ES-I3 (cell line): ENCODE results near the gene TMEM9.

Experiments used
- H3K36me3 ChIP-seq: 2 replicates; pipeline ENCODE4 v1.6.1; 2013; ENCODE audit warnings: mild to moderate bottlenecking, low read length, control low read depth, moderate library complexity; ENCODE audit not compliant: insufficient read depth
- H3K4me1 ChIP-seq: 2 replicates; pipeline ENCODE4 v1.6.1; 2013; ENCODE audit warnings: mild to moderate bottlenecking, control low read depth, low read length; ENCODE audit not compliant: insufficient read depth
- H3K9ac ChIP-seq: 2 replicates; pipeline ENCODE4 v1.6.1; 2013; ENCODE audit warnings: low read depth, mild to moderate bottlenecking, low read length, moderate library complexity
- H3K9me3 ChIP-seq: 2 replicates; pipeline ENCODE4 v1.6.1; 2013; ENCODE audit warnings: mild to moderate bottlenecking, low read length, moderate library complexity; ENCODE audit not compliant: control insufficient read depth, insufficient read depth

The TMEM9 gene

GRCh38 chr1:201154389-201155165 lies at the start of gene TMEM9:
TMEM9 (minus strand) TSS chr1:201154474; CDS start chr1:201153923, 551 bp downstream.
- H3K36me3 ChIP-seq = peaks cover 23% of the 10 kb centered on the region
- H3K9ac ChIP-seq = peak within 1 kb of the TSS; percentile 93
- no peaks in the 10 kb centered on the region for H3K9me3 ChIP-seq
- H3K4me1 ChIP-seq = peaks cover 8% of the 10 kb centered on the region

GRCh38 chr1:201198598-201198997 lies 44.3 kb upstream of the TMEM9 start:
- H3K4me1 ChIP-seq = no peaks in the 10 kb centered on the region

GRCh38 chr1:201194046-201194445 lies 39.8 kb upstream of the TMEM9 start:
- H3K36me3 ChIP-seq = no peaks in the 10 kb centered on the region
- H3K9me3 ChIP-seq = no peaks in the 10 kb centered on the region
- no peaks in the 10 kb centered on the region for H3K4me1 ChIP-seq
- H3K9ac ChIP-seq = no peak overlapping the region

More at GRCh38 chr1:201198598-201198997, 44.3 kb upstream of the TMEM9 start:
- H3K9ac ChIP-seq = no peak overlapping the region
- no peaks in the 10 kb centered on the region for H3K9me3 ChIP-seq
- no peaks in the 10 kb centered on the region for H3K36me3 ChIP-seq

DNA sequence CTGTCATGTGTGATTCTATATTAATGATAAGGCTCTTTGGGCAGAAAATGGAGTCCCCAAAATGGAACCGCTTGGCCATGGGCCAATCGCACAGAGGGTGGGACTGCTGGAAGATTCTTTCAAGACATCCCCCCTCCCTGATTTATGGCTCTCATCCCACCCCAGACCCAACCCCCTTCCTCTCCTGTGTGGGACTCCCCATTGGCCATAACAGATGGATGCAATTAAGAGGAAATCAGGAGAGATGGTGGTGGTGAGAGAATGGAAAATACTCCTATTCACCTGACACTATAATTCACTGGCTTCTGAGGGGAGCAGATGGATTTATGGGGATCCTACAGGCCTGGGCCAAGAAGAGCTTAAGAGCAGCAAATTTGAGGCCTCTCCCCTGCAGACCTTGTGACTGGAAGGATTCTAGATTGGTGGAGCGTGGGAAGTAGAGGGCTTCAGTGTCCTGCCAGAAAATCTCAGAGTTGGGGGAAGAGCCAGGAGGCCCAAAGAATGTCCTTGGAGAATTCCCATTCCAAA lies 38.1 kb upstream of the TMEM9 start:
- Histone ChIP-seq H3K9ac (no peak overlapping the region), H3K4me1 (no peaks in the 10 kb centered on the region), H3K36me3 (no peaks in the 10 kb centered on the region), H3K9me3 (no peaks in the 10 kb centered on the region)

DNA sequence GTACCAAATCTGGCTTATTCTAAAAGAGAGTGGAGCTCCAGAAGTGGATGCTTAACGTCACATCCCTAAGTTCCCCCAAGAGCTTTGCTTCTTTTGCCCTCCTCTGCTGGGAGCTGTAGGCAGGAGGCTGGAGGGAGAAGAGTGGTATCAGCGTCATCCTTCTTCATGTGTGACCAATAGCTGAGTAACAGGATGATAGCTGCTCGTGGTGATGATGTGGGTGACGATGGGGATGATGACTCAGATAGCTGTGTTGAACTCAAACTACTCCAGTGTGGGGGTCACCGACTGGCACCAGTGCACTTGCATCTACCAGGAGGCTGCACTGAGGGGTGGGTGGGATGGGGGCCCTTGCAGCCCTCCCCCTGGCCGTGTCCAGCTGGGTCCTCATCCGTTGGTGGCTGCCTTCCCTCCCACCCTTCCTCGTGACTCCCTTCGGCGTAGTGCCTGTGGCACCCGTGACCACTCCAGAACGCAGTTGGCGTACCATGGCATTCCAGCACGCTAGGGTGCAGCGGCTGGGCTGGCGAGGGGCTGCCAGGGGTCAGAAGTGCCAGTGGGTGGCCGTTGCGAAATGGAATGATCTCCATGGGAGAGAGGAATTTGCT lies 37.5 kb upstream of the TMEM9 start:
- H3K9me3 ChIP-seq = no peaks in the 10 kb centered on the region
- no peaks in the 10 kb centered on the region for H3K4me1 ChIP-seq
- H3K36me3 ChIP-seq = no peaks in the 10 kb centered on the region
- H3K9ac ChIP-seq = no peak overlapping the region

GRCh38 chr1:201190624-201191051 lies 36.4 kb upstream of the TMEM9 start, which contains the start of gene IGFN1:
IGFN1 (plus strand) TSS chr1:201190824; CDS start chr1:201193294, 2,470 bp downstream.
- Histone ChIP-seq H3K4me1 (no peaks in the 10 kb centered on the region), H3K9ac (no peak within 1 kb of the TSS), H3K36me3 (no peaks in the 10 kb centered on the region), H3K9me3 (no peaks in the 10 kb centered on the region)

DNA sequence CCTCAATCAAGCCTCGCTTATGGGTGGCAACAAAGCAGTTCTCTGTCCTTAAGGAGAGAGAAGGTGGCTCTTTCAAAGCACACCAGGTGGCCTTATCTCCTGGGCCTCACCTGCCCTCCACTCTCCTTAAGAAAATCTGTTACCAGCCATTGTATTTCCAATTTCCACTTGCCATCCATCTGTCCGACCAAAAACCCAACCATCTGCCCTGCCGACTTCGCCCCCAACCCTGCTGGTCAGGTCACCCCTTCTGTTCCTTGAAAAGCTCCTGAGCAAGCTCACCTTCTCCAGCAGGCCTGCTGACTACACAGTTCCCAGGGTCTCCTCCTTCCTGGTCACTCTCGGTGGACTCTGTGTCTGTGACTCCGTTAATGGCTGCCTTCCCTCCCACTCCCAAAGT lies 35.7 kb upstream of the TMEM9 start:
- H3K9me3 ChIP-seq = no peaks in the 10 kb centered on the region
- no peaks in the 10 kb centered on the region for H3K36me3 ChIP-seq
- H3K4me1 ChIP-seq = no peaks in the 10 kb centered on the region
- H3K9ac ChIP-seq = no peak overlapping the region

GRCh38 chr1:201189085-201189484 lies 34.8 kb upstream of the TMEM9 start:
- H3K9me3 ChIP-seq = no peaks in the 10 kb centered on the region
- H3K9ac ChIP-seq = no peak overlapping the region
- 0 out of 2 replicates have a peak, but pooled peaks cover 5% of the 10 kb centered on the region for H3K4me1 ChIP-seq
- no peaks in the 10 kb centered on the region for H3K36me3 ChIP-seq

DNA sequence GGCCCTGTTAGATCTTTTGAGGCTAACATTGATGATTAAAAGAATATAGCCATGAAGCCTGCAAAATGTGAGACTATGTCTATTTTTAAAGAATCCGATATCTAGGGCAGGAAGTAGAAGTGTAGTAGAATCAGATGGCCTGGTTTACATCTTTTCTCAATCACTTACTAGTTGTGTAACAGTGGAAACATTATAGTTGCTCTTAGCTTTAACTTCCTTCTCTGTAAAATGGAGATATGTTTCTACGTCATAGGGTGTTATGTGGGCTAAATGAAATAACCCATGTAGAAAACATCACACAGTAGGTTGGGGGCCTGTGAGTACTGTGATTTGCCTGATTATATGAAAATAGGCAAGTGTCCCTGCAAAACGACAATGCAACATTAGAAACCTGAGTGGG lies 31.9 kb upstream of the TMEM9 start:
- H3K9me3 ChIP-seq = no peaks in the 10 kb centered on the region
- 0 out of 2 replicates have a peak, but pooled peaks cover 5% of the 10 kb centered on the region for H3K4me1 ChIP-seq
- H3K9ac ChIP-seq = no peak overlapping the region
- H3K36me3 ChIP-seq = no peaks in the 10 kb centered on the region

- H3K36me3 ChIP-seq = no peaks in the 10 kb centered on the region
- no peaks in the 10 kb centered on the region for H3K9me3 ChIP-seq
- 0 out of 2 replicates have a peak, but pooled peaks cover 5% of the 10 kb centered on the region for H3K4me1 ChIP-seq
- no peak overlapping the region for H3K9ac ChIP-seq
These were observed 31.4 kb upstream of the TMEM9 start for GRCh38 chr1:201185527-201186128.

DNA sequence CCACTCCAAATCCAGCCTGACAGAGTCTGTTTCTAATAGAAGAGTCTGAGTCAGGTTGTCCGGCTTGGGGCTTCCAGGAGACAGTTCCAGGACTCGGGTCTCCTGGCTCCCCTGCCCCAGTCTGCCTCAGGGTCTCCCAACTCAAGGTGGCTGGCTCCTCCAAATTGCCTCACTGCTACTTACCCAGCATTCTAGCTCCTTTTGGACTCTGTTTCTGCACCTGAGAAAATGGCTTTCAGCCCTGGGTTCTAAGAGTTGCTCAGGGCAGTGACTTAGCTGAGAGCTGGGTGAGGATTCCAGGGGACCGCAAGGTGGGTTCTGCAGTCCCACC lies 30.8 kb upstream of the TMEM9 start:
- Histone ChIP-seq H3K9me3 (no peaks in the 10 kb centered on the region), H3K9ac (no peak overlapping the region), H3K36me3 (no peaks in the 10 kb centered on the region), H3K4me1 (0 out of 2 replicates have a peak, but pooled peaks cover 5% of the 10 kb centered on the region)

DNA sequence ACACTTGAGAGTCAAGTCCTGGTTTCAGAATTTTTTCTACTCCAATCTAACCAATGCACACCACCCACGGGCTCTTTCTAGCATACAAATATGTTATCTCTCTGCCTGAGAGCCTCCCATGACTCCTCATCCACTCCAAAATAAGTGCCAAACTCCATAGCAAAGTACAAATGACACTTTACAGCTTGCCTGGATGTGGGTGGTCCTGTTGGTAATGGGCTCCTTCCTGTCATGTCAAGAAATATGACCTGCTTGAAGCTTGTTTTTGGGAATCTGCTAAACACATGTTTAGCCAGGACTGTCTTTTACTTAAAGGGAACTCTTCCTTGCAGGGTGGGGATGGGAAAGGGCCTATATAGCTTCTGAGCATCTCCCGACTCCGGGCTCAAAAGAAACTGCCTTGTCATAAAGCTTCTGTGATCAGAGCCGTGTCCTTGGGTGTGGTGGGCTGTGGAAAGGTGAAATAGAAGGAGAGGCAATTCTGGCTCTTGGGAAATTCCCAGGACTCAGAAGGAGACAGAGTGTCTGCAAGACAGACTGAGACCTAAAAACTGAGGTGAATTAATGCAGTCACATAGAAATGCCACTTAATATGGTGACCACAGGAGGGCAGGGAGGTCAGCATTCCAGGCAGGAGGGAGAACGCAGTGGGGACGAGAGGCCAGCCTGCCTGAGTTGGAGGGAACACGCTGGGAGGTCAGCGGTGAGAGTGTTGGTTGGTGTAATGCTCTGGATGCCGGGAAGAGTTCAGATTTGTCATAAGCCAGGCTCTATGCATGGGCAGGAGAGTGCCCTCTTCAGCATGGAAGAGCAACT lies 30.2 kb upstream of the TMEM9 start:
- H3K36me3 ChIP-seq = no peaks in the 10 kb centered on the region
- no peak overlapping the region for H3K9ac ChIP-seq
- no peaks in the 10 kb centered on the region for H3K9me3 ChIP-seq
- 0 out of 2 replicates have a peak, but pooled peaks cover 5% of the 10 kb centered on the region for H3K4me1 ChIP-seq

DNA sequence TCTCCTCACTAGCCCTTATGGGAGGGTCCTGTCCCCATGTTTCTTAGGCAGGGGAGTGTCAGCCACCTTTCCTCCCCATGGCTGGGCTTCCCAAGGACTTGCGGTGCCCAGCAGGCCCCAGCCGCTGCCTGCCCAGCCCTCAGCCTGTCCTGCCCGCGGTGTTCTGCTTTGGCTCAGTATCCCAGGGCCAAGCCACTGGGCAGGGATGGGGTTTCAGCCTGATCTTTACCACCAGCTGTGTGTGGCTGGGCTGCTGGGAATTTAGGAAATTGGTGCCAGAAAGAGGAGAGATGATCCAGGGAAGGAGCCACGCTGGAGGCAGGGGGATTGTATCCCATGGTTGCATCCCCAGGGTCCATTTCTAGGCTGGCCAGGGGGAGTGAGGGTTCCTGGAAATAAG lies 29.5 kb upstream of the TMEM9 start:
- Histone ChIP-seq H3K36me3 (no peaks in the 10 kb centered on the region), H3K9me3 (no peaks in the 10 kb centered on the region), H3K9ac (no peak overlapping the region), H3K4me1 (0 out of 2 replicates have a peak, but pooled peaks cover 5% of the 10 kb centered on the region)

DNA sequence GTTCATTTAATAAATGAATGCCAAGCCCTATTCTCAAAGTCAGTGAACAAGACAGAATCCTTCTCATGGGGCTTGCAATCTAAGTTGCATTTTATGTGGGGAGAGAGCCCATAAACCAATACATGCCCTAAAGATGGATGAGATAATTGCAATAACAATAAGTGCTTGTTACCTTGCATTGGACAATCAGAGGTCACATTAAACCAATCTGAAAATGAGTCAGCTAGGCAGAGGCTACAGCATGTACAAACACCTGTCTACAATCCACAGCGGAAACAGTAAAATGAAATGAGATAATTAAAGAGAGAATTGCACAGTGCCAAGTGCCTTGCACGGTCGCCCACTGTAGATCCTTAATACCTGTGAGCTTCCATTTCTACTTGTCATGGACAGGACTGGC lies 28.9 kb upstream of the TMEM9 start:
- Histone ChIP-seq H3K9me3 (no peaks in the 10 kb centered on the region), H3K4me1 (0 out of 2 replicates have a peak, but pooled peaks cover 5% of the 10 kb centered on the region), H3K36me3 (no peaks in the 10 kb centered on the region), H3K9ac (no peak overlapping the region)
